ENCODE results near the gene NUF2.

GRCh38 chr1:163308811-163309210 is 12.9 kb upstream of the NUF2 start:
- TF ChIP-seq EZH2 (IDR thresholded peaks at IDR 0.05; ENCODE audit: low read length): no peak
- TF ChIP-seq CTCF (optimal IDR thresholded peaks at IDR 0.05 in 1 of 3, IDR thresholded peaks at IDR 0.05 in 1 of 3, conservative IDR thresholded peaks at IDR 0.05 in 1 of 3; ENCODE audit: extremely low read depth in 1 of 3, insufficient read depth in 2 of 3, low read length in 3 of 3): no peak

Measured in keratinocyte (primary cell).